ENCODE data around the gene ABHD1.

The ABHD1 gene

DNA sequence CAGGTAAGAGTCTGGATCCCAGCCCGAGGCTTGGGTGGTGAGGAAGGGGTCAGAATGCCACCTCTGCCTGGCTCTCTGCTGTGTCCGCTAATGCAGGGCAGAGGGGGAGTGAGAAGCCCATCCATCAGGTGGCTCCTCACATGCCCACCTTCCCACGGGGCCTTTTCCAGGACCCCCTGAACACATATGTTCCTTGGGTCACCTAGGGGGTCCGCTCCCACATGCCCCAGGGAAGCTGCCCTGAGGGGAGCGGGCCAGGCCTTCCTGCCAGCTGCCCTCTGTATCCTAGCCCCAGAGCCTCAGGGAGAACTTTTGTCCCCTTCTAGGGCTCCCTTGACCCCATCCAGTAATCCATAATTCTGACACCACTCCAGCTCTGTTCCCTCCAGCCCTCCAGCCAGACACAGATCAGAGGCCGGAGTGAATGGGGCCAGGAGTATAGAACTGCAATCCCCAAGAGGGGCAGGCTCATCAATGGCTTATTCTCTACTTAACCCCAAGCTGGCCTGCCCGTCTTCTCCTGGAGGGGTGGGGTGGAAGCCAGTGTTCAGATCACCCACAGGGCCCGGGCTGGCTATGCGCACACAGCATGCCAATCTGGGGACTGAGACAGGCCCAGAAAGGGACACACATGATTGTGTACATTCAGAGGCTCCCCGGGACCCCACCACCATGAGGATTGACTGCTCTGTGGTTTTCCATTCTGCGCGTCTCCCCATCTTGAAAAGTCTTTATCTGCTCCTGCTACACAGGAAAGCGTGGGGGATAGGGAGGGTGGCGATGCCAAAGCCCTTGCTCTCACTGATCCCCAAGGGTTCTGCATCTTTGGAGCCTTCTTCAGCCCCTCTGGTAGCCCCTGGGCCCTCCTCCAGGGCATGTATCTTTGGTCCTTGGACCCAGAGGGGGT lies 44.1 kb upstream of the ABHD1 start:
- TF ChIP-seq, protein P1, sequence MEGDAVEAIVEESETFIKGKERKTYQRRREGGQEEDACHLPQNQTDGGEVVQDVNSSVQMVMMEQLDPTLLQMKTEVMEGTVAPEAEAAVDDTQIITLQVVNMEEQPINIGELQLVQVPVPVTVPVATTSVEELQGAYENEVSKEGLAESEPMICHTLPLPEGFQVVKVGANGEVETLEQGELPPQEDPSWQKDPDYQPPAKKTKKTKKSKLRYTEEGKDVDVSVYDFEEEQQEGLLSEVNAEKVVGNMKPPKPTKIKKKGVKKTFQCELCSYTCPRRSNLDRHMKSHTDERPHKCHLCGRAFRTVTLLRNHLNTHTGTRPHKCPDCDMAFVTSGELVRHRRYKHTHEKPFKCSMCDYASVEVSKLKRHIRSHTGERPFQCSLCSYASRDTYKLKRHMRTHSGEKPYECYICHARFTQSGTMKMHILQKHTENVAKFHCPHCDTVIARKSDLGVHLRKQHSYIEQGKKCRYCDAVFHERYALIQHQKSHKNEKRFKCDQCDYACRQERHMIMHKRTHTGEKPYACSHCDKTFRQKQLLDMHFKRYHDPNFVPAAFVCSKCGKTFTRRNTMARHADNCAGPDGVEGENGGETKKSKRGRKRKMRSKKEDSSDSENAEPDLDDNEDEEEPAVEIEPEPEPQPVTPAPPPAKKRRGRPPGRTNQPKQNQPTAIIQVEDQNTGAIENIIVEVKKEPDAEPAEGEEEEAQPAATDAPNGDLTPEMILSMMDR (IDR thresholded peaks at IDR 0.05; ENCODE audit: insufficient read depth, low read depth, low read length, missing control alignments) = no peak
- no peak overlapping the region for H3K4me3 ChIP-seq (ENCODE audit: low read depth, low read length)
- DNase-seq (ENCODE audit: low read depth) = no peak

DNA sequence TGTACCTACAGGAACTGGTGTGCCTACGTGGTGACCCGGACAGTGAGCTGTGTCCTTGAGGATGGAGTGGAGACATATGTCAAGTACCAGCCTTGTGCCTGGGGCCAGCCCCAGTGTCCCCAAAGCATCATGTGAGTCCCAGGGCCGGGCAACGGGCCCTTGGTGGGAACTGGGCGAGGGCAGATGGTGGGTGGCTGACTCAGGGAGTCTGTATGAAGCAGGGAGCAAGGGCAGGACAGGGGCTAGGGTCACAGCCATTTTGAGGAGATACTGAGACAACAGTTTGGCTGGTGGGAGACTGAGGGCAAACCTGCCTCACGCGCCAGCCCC lies 43.5 kb upstream of the ABHD1 start:
- TF ChIP-seq, protein P1 (IDR thresholded peaks at IDR 0.05; ENCODE audit: insufficient read depth, low read depth, low read length, missing control alignments) = no peak
- H3K4me3 ChIP-seq (ENCODE audit: low read depth, low read length) = no peak overlapping the region
- no peak for DNase-seq (ENCODE audit: low read depth)

DNA sequence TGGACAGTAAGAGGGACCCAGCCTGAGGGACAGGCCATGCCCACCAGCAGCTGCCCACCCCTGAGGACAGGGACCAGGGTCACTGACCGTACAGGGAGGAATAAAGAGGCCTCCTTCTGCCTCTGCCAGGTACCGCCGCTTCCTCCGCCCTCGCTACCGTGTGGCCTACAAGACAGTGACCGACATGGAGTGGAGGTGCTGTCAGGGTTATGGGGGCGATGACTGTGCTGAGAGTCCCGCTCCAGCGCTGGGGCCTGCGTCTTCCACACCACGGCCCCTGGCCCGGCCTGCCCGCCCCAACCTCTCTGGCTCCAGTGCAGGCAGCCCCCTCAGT lies 43.0 kb upstream of the ABHD1 start:
- no peak for DNase-seq (ENCODE audit: low read depth)
- no peak overlapping the region for H3K4me3 ChIP-seq (ENCODE audit: low read depth, low read length)
- TF ChIP-seq, protein P1 (IDR thresholded peaks at IDR 0.05; ENCODE audit: insufficient read depth, low read depth, low read length, missing control alignments) = no peak

DNA sequence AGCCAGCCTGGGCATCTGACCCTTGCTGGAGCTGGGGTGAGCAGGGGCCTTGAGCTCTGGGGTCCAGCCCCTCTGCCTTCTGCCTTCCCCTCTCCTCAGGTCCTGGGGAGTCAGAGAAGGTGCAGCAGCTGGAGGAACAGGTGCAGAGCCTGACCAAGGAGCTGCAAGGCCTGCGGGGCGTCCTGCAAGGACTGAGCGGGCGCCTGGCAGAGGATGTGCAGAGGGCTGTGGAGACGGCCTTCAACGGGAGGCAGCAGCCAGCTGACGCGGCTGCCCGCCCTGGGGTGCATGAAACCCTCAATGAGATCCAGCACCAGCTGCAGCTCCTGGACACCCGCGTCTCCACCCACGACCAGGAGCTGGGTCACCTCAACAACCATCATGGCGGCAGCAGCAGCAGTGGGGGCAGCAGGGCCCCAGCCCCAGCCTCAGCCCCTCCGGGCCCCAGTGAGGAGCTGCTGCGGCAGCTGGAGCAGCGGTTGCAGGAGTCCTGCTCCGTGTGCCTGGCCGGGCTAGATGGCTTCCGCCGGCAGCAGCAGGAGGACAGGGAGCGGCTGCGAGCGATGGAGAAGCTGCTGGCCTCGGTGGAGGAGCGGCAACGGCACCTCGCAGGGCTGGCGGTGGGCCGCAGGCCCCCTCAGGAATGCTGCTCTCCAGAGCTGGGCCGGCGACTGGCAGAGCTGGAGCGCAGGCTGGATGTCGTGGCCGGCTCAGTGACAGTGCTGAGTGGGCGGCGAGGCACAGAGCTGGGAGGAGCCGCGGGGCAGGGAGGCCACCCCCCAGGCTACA lies 41.4 kb upstream of the ABHD1 start:
- TF ChIP-seq, protein P1 (IDR thresholded peaks at IDR 0.05; ENCODE audit: insufficient read depth, low read depth, low read length, missing control alignments) = no peak
- H3K4me3 ChIP-seq (ENCODE audit: low read depth, low read length) = no peak overlapping the region; the same call in 1 of the 2 replicates
- no peak for DNase-seq (ENCODE audit: low read depth)

DNA sequence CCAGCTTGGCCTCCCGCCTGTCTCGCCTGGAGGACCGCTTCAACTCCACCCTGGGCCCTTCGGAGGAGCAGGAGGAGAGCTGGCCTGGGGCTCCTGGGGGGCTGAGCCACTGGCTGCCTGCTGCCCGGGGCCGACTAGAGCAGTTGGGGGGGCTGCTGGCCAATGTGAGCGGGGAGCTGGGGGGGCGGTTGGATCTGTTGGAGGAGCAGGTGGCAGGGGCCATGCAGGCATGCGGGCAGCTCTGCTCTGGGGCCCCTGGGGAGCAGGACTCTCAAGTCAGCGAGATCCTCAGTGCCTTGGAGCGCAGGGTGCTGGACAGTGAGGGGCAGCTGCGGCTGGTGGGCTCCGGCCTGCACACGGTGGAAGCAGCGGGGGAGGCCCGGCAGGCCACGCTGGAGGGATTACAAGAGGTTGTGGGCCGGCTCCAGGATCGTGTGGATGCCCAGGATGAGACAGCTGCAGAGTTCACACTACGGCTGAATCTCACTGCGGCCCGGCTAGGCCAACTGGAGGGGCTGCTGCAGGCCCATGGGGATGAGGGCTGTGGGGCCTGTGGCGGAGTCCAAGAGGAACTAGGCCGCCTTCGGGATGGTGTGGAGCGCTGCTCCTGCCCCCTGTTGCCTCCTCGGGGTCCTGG lies 40.7 kb upstream of the ABHD1 start:
- TF ChIP-seq, protein P1 (IDR thresholded peaks at IDR 0.05; ENCODE audit: insufficient read depth, low read depth, low read length, missing control alignments) = no peak
- no peak overlapping the region for H3K4me3 ChIP-seq (ENCODE audit: low read depth, low read length)
- DNase-seq (ENCODE audit: low read depth) = no peak

DNA sequence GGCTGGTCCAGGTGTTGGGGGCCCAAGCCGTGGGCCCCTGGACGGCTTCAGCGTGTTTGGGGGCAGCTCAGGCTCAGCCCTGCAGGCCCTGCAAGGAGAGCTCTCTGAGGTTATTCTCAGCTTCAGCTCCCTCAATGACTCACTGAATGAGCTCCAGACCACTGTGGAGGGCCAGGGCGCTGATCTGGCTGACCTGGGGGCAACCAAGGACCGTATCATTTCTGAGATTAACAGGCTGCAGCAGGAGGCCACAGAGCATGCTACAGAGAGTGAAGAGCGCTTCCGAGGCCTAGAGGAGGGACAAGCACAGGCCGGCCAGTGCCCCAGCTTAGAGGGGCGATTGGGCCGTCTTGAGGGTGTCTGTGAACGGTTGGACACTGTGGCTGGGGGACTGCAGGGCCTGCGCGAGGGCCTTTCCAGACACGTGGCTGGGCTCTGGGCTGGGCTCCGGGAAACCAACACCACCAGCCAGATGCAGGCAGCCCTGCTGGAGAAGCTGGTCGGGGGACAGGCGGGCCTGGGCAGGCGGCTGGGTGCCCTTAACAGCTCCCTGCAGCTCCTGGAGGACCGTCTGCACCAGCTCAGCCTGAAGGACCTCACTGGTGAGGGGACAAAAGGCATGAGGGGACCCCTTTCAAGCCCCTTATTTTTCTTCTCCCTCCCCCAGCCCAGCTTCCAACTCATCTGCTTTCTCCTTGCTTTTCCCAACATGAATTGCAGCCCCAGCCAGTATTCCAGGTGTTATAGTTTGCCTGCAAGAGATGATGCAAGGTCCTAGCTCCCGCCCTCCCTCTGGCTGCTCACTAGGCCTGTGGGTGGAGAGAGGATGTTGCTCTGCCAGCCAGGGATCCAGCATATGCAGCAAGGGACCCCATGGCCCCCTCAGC lies 40.0 kb upstream of the ABHD1 start:
- no peak overlapping the region for H3K4me3 ChIP-seq (ENCODE audit: low read depth, low read length)

More for the DNA sequence above, 40.0 kb upstream of the ABHD1 start:
- TF ChIP-seq, protein P1 (IDR thresholded peaks at IDR 0.05; ENCODE audit: insufficient read depth, low read depth, low read length, missing control alignments) = no peak
- no peak for DNase-seq (ENCODE audit: low read depth)

Data from GM12865 (cell line).